Testis (tissue), 3 donors: Measurements from ENCODE around the gene ZNF277. TPM values are rescaled to one million over a fixed set of nuclear protein-coding genes. Genes with fewer than 3 reads are reported as not detected.

ENCODE experiments used
- DNase-seq: peaks from one replicate; pipeline ENCODE4 v3.0.0-alpha.2; 2019
- H3K27ac ChIP-seq, 2 donors: fragments of 200-600 bp; sonication (generic); one replicate each; pipeline ENCODE4 v1.5.1; 2019
- H3K27me3 ChIP-seq: fragments of 200-600 bp; sonication (generic); one replicate; pipeline ENCODE4 v1.5.1; 2019
- H3K36me3 ChIP-seq: fragments of 200-600 bp; sonication (generic); one replicate; pipeline ENCODE4 v1.5.1; 2017; ENCODE audit warnings: low read depth; ENCODE audit errors: missing control alignments
- H3K4me1 ChIP-seq: fragments of 200-600 bp; sonication (generic); one replicate; pipeline ENCODE4 v1.5.1; 2019
- H3K4me3 ChIP-seq, 2 donors: fragments of 200-600 bp; sonication (generic); one replicate each; pipeline ENCODE4 v1.5.1; 2017 to 2019
- H3K9me3 ChIP-seq: fragments of 200-600 bp; sonication (generic); one replicate; pipeline ENCODE4 v1.5.1; 2017
- POLR2A ChIP-seq: fragments of 450-650 bp; IDR thresholded peaks from one replicate; pipeline ENCODE4 v1.6.1; 2017; ENCODE audit warnings: antibody characterized with exemption, mild to moderate bottlenecking, moderate library complexity
- WGBS, 2 donors: methylation state at CpG; one replicate each; pipeline ENCODE4 v1.1.5; 2018; 5-methylcytosine and 5-hydroxymethylcytosine counted together
- intact Hi-C: fragments of 100-400 bp; cut with DNase I; formaldehyde crosslinking; loops from one replicate; pipeline ENCODE4 v1.15.1; 2023; ENCODE audit warnings: low total_unique reads
- polyA plus RNA-seq: library from polyadenylated mRNA; stranded (reverse); fragments of 350-450 nt; fragmentation: Illumina TruSeq; extraction: RNeasy Lipid Tissue Mini Kit (QIAGEN cat#74804); gene quantifications from one replicate; pipeline ENCODE4 v1.2.3, GENCODE V29; 2014; ENCODE audit warnings: low read depth, low replicate concordance; ENCODE audit not compliant: insufficient read depth
- total RNA-seq, 2 donors: library from RNA; depleted of rRNA; stranded (reverse); fragments of >200 nt; gene quantifications; one replicate each; pipeline ENCODE4 v1.2.3, GENCODE V29; 2016
- TF ChIP-seq, protein P1 (sequence below), 3 experiments: fragments of 450-650 bp in 2 of 3; fragments of 200-600 bp in 1 of 3; sonication (generic) in 1 of 3; IDR thresholded peaks; one replicate each; pipeline ENCODE4 v1.5.1; 2016 to 2019; ENCODE audit warnings: antibody characterized with exemption in 3 of 3, mild to moderate bottlenecking in 2 of 3, moderate library complexity in 1 of 3

Gene ZNF277
- total and polyA plus RNA-seq, 3 donors from 2014 or later, result 13.9 to 15.4 (median 14.6) TPM

DNA sequence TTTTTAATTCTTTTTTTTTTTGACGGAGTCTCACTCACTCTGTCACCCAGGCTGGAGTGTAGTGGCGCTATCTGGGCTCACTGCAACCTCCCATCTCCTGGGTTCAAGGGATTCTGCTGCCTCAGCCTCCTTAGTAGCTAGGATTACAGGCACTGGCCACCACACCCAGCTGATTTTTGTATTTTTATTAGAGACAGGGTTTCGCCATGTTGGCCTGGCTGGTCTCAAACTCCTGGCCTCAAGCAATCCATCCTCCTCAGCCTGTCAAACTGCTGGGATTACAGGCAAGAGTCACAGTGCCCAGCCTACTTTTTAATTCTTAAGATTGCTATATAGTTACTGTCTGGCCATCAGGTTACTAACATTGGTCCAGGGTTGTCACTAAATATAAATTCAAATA, 59.6 kb downstream of the ZNF277 start:
- Histone ChIP-seq H3K27me3 (no peaks in the 10 kb centered on the region), H3K4me3 (no peak overlapping the region), H3K36me3 (no peaks in the 10 kb centered on the region), H3K27ac (no peak overlapping the region), H3K9me3 (no peaks in the 10 kb centered on the region), H3K4me1 (no peaks in the 10 kb centered on the region)
- intact Hi-C loops, result no loop called here
- TF ChIP-seq, protein P1, sequence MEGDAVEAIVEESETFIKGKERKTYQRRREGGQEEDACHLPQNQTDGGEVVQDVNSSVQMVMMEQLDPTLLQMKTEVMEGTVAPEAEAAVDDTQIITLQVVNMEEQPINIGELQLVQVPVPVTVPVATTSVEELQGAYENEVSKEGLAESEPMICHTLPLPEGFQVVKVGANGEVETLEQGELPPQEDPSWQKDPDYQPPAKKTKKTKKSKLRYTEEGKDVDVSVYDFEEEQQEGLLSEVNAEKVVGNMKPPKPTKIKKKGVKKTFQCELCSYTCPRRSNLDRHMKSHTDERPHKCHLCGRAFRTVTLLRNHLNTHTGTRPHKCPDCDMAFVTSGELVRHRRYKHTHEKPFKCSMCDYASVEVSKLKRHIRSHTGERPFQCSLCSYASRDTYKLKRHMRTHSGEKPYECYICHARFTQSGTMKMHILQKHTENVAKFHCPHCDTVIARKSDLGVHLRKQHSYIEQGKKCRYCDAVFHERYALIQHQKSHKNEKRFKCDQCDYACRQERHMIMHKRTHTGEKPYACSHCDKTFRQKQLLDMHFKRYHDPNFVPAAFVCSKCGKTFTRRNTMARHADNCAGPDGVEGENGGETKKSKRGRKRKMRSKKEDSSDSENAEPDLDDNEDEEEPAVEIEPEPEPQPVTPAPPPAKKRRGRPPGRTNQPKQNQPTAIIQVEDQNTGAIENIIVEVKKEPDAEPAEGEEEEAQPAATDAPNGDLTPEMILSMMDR (IDR thresholded peaks at IDR 0.05), result no peak
- TF ChIP-seq POLR2A, result no peak
- DNase-seq, result no peak
- WGBS, 2 donors, result 79 to 80% methylated on average over 3 of the region's 3 CpGs

DNA sequence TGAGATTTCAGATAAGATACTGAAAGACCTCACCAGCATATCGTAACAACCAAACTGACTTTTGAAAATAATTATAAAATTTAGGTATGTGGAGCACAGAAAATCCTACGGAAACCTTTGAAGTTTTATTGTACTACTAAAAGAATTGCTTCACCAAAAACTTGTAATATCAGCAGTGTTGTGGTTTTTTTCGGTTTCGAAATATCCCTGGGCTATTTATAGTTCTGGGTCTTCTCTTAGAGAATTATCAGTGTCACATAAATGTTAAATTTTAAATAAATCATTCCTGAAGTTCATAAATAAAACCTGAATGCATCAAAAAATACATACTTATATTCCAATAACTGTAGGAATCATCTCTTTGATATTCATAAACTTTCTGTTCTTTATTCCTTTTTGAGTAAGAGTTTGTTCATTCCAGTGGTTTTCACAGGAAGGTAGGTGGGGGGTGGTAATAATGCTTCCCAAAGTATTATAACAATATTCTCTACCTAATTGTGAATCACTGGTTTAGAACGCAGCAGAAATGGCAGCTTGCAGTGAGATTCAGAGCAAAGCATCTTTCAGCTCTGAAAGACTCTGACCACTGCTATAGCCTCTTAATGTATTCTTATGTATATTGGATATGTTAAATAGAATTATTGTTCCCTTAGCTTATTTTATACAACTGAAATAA, 60.2 kb downstream of the ZNF277 start:
- intact Hi-C loops, result no loop called here
- no peaks in the 10 kb centered on the region for H3K9me3 ChIP-seq

DNA sequence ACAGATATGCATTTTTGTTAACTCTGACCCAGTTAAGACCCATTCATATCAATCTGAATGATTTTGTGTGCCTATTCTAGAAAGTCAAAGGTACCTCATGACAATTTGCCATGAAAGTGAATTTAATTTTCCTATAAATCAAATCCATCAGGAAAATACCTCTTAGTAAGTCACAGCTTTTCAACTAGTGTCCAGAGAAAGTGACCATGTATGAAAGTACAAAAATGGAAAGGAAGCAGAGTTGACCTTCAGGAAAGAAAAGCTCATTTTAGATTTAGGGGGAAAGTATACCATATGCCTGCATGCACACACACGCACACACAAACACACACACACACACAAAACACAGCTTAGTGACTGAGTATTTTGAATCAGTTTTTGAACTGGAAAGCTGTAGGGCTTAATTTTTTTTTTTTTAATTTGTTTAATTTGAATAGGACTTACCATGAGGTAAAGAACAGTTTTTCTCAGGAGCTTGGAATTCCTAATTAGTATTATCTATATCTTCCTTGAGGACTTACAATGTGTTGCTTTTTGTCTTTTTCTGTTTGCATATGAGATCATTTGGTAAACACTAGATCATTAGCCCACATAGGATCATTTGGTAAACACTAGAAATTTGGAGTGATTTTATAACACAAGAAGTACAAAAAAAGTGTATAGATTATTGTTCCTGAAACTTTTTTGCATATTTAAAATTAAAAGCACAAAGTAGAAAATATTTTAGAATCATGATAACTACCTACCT, 61.6 kb downstream of the ZNF277 start:
- Histone ChIP-seq H3K36me3 (no peaks in the 10 kb centered on the region), H3K27ac (no peak overlapping the region), H3K4me1 (no peaks in the 10 kb centered on the region), H3K27me3 (no peaks in the 10 kb centered on the region), H3K9me3 (no peaks in the 10 kb centered on the region), H3K4me3 (no peak overlapping the region)
- TF ChIP-seq POLR2A, result no peak
- TF ChIP-seq, protein P1 (IDR thresholded peaks at IDR 0.05), result no peak
- intact Hi-C loops, result no loop called here
- DNase-seq, result no peak
- WGBS, 2 donors, result 95 to 96% methylated on average over 1 of the region's 1 CpG

More for the DNA sequence above, 60.2 kb downstream of the ZNF277 start:
- no peaks in the 10 kb centered on the region for H3K36me3 ChIP-seq
- H3K4me3 ChIP-seq, result no peak overlapping the region
- H3K27me3 ChIP-seq, result no peaks in the 10 kb centered on the region
- no peaks in the 10 kb centered on the region for H3K4me1 ChIP-seq
- 70 to 74% methylated on average over 5 of the region's 5 CpGs for WGBS, 2 donors
- H3K27ac ChIP-seq, result no peak overlapping the region
- no peak for TF ChIP-seq POLR2A
- TF ChIP-seq, protein P1 (IDR thresholded peaks at IDR 0.05), result no peak
- DNase-seq, result no peak

DNA sequence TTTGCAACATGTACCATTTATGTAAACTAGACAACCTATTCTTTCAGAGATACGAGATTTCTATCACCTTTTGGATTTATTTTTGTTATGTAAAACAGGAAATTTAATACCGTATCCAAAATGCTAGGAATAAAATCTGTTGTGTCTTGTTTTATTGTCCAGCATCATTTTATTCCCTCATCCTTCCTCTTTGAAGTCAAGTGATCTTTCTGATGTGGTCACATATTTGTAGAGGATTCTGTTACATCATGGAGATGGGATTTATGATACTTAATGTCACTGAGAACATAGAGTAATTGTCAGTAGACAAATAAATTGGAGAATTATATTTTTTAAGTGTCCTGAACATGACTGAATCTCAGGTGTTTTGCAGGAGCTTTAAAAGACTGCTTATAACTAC, 64.7 kb downstream of the ZNF277 start:
- H3K9me3 ChIP-seq, result no peaks in the 10 kb centered on the region
- no peaks in the 10 kb centered on the region for H3K36me3 ChIP-seq
- H3K4me3 ChIP-seq, result no peak overlapping the region
- no peaks in the 10 kb centered on the region for H3K27me3 ChIP-seq
- no peak for TF ChIP-seq POLR2A
- TF ChIP-seq, protein P1 (IDR thresholded peaks at IDR 0.05), result no peak
- no peak overlapping the region for H3K27ac ChIP-seq
- intact Hi-C loops, result no loop called here
- DNase-seq, result no peak
- no peaks in the 10 kb centered on the region for H3K4me1 ChIP-seq
- WGBS, 2 donors, result 67 to 77% methylated on average over 2 of the region's 2 CpGs
